Adrenal gland (tissue), 12 donors: ENCODE results near the gene TRIM23. TPM values are rescaled to one million over a fixed set of nuclear protein-coding genes. Genes with fewer than 3 reads are reported as not detected.

Experiments
- DNase-seq, 7 donors: peaks; one replicate each; pipeline ENCODE4 v3.0.0-alpha.2; 2019 to 2020
- H3K27ac ChIP-seq, 5 donors: fragments of 200-600 bp; sonication (generic) in 4 of 5; 1 replicate in 3 of 5; 2 replicates in 2 of 5; pipeline versions ENCODE4 v1.5.1 to v1.8.0; 2016 to 2020; ENCODE audit warnings: mild to moderate bottlenecking in 1 of 5
- H3K27me3 ChIP-seq: fragments of 200-600 bp; 2 replicates; pipeline ENCODE4 v1.8.0; 2021
- H3K36me3 ChIP-seq, 2 donors: fragments of 200-600 bp; replicated peaks in 1 of 2; 1 replicate in 1 of 2; 2 replicates in 1 of 2; pipeline versions ENCODE4 v1.5.1 to v1.8.0; 2018 to 2022
- H3K4me1 ChIP-seq, 2 donors: fragments of 200-600 bp; replicated peaks in 1 of 2; 1 replicate in 1 of 2; 2 replicates in 1 of 2; pipeline versions ENCODE4 v1.5.1 to v1.8.0; 2018 to 2021
- H3K4me3 ChIP-seq, 4 donors: fragments of 200-600 bp; sonication (generic) in 3 of 4; one replicate each; pipeline ENCODE4 v1.5.1; 2016 to 2018
- H3K9me3 ChIP-seq, 3 donors: fragments of 200-600 bp; sonication (generic) in 1 of 3; replicated peaks in 1 of 3; 1 replicate in 2 of 3; 2 replicates in 1 of 3; pipeline versions ENCODE4 v1.5.1 to v1.8.0; 2016 to 2021
- CTCF ChIP-seq, 6 experiments: fragments of 450-650 bp in 4 of 6; fragments of 200-600 bp in 2 of 6; sonication (generic) in 1 of 6; IDR thresholded peaks; 1 replicate in 5 of 6; 2 replicates in 1 of 6; pipeline versions ENCODE4 v1.5.1 to v1.8.0; 2016 to 2021; ENCODE audit warnings: antibody characterized with exemption in 6 of 6, mild to moderate bottlenecking in 2 of 6, moderate library complexity in 1 of 6
- POLR2A ChIP-seq, 2 donors: fragments of 450-650 bp; IDR thresholded peaks; one replicate each; pipeline ENCODE4 v1.6.1; 2017; ENCODE audit warnings: antibody characterized with exemption in 2 of 2, mild to moderate bottlenecking in 2 of 2, moderate library complexity in 1 of 2
- WGBS, 4 donors: extraction: QIAGEN DNeasy Blood & Tissue Kit in 2 of 4; methylation state at CpG; one replicate each; pipeline versions ENCODE4 v1.1.5 to v1.1.7; 2013 to 2017; 5-methylcytosine and 5-hydroxymethylcytosine counted together
- intact Hi-C, 2 donors: fragments of 100-400 bp; cut with DNase I; formaldehyde crosslinking; loops; one replicate each; pipeline versions ENCODE4 v1.14.1 to v1.15.0; 2022 to 2023
- polyA plus RNA-seq, 3 donors: library from polyadenylated mRNA; stranded (reverse); fragments of 200-250 nt in 2 of 3; fragments of 350-450 nt in 1 of 3; fragmentation: Illumina TruSeq in 1 of 3; extraction: RNeasy Lipid Tissue Mini Kit (QIAGEN cat#74804) in 1 of 3; gene quantifications; one replicate each; pipeline ENCODE4 v1.2.3, GENCODE V29; 2013 to 2014
- total RNA-seq, 9 donors: library from RNA; depleted of rRNA in 4 of 9; stranded (reverse); fragments of >200 nt in 4 of 9; fragments of 120-200 nt in 1 of 9; fragmentation: NEBNext Ultra II Directional in 1 of 9; extraction: Animal tissue kit (Norgen Biotek cat#: 25700) in 1 of 9; gene quantifications; one replicate each; pipeline versions ENCODE4 v1.1.0 to v1.2.4, GENCODE V29; 2013 to 2023
- donor health status: healthy with polysubstance abuse.
- donor health status: Bipolar disorder and iron deficiency.
- donor health status: DM: yes; HTN: yes; CAD: no.
- donor health status: DM: no; HTN: no; CAD: no.
- donor health status: DM: no; HTN: no; CAD: no.
- donor health status: DM: yes; HTN: yes; CAD: no.

TRIM23 gene
- total and polyA plus RNA-seq, 12 donors = 4.2 to 32.2 (median 17.5) TPM

- Histone ChIP-seq H3K9me3 (no peaks in the 10 kb centered on the region), H3K27me3 (no peaks in the 10 kb centered on the region), H3K4me1 (no peaks in the 10 kb centered on the region), H3K27ac (no peak overlapping the region), H3K4me3 (no peak overlapping the region), H3K36me3 (peaks cover 0 to 9% of the 10 kb centered on the region in 2 donors)
- WGBS, 4 donors = 89 to 96% (median 95%) methylated on average over 2 of the region's 2 CpGs
- TF ChIP-seq POLR2A (IDR thresholded peaks at IDR 0.05) (no peak), CTCF (IDR thresholded peaks at IDR 0.05) (no peak)
- no peak for DNase-seq
- intact Hi-C loops = no loop called here
These were observed 30.6 kb upstream of the TRIM23 start for GRCh38 chr5:65654713-65655112.

GRCh38 chr5:65651144-65651543, 27.0 kb upstream of the TRIM23 start:
- Histone ChIP-seq H3K9me3 (no peaks in the 10 kb centered on the region), H3K27ac (no peak overlapping the region), H3K4me3 (no peak overlapping the region), H3K4me1 (no peaks in the 10 kb centered on the region), H3K27me3 (no peaks in the 10 kb centered on the region), H3K36me3 (peaks cover 0 to 11% of the 10 kb centered on the region in 2 donors)
- TF ChIP-seq CTCF (IDR thresholded peaks at IDR 0.05) (no peak), POLR2A (IDR thresholded peaks at IDR 0.05) (no peak)
- 74 to 96% (median 81%) methylated on average over 5 of the region's 5 CpGs for WGBS, 4 donors
- intact Hi-C loops = no loop called here
- no peak for DNase-seq

GRCh38 chr5:65647941-65648340, 23.8 kb upstream of the TRIM23 start:
- TF ChIP-seq CTCF (IDR thresholded peaks at IDR 0.05) (no peak), POLR2A (IDR thresholded peaks at IDR 0.05) (no peak)
- DNase-seq = no peak
- peaks cover 0 to 11% of the 10 kb centered on the region in 2 donors for H3K36me3 ChIP-seq
- no peaks in the 10 kb centered on the region for H3K27me3 ChIP-seq
- no peaks in the 10 kb centered on the region for H3K9me3 ChIP-seq
- H3K27ac ChIP-seq = no peak overlapping the region
- intact Hi-C loops = no loop called here
- H3K4me1 ChIP-seq = no peaks in the 10 kb centered on the region
- no peak overlapping the region for H3K4me3 ChIP-seq

- H3K27ac ChIP-seq = no peak overlapping the region
- no peak for DNase-seq
- peaks cover 0 to 11% of the 10 kb centered on the region in 2 donors for H3K36me3 ChIP-seq
- 66 to 73% (median 69%) methylated on average over 2 of the region's 2 CpGs for WGBS, 4 donors
- no peaks in the 10 kb centered on the region for H3K9me3 ChIP-seq
- no peak overlapping the region for H3K4me3 ChIP-seq
- no peak for TF ChIP-seq POLR2A (IDR thresholded peaks at IDR 0.05)
- no peak for TF ChIP-seq CTCF (IDR thresholded peaks at IDR 0.05)
- H3K27me3 ChIP-seq = no peaks in the 10 kb centered on the region
- intact Hi-C loops = no loop called here
- no peaks in the 10 kb centered on the region for H3K4me1 ChIP-seq
These were observed 22.8 kb upstream of the TRIM23 start for GRCh38 chr5:65646938-65647337.
